ENCODE measurements around the gene OASL.
A peak's percentile ranks its signal among the peaks of the same experiment; 100 is the strongest.
"Not testable (repeated sequence)": the region's sequence is repeated elsewhere in the genome, so short reads cannot be mapped to it uniquely, and the experiment has no call there.

Gene OASL

GRCh38 chr12:121057794-121058193 lies 18.7 kb upstream of the OASL start:
- no peak for DNase-seq

- DNase-seq = no peak
Observed at GRCh38 chr12:121053706-121054105, 14.7 kb upstream of the OASL start.

GRCh38 chr12:121050725-121051124 lies 11.7 kb upstream of the OASL start:
- DNase-seq = no peak

GRCh38 chr12:121048442-121048841 lies 9.4 kb upstream of the OASL start:
- DNase-seq = no peak

GRCh38 chr12:121047400-121047799 lies 8.4 kb upstream of the OASL start:
- not testable (repeated sequence) for DNase-seq

- DNase-seq = no peak
Observed at GRCh38 chr12:121043067-121043466, 4.0 kb upstream of the OASL start.

GRCh38 chr12:121036810-121037326 lies 2.2 kb downstream of the OASL start:
- no peak for DNase-seq

GRCh38 chr12:121034616-121035305 lies 4.3 kb downstream of the OASL start:
- DNase-seq = no peak

- no peak for DNase-seq
Observed at GRCh38 chr12:121033625-121034349, 5.3 kb downstream of the OASL start.

- no peak for DNase-seq
Observed at GRCh38 chr12:121030576-121031212, 8.4 kb downstream of the OASL start.

GRCh38 chr12:121026274-121027045 lies 12.6 kb downstream of the OASL start:
- no peak for DNase-seq

GRCh38 chr12:121025442-121026226 lies 13.4 kb downstream of the OASL start:
- DNase-seq = no peak

- no peak for DNase-seq
Observed at GRCh38 chr12:121023799-121024198, 15.2 kb downstream of the OASL start.

- DNase-seq = no peak
Observed at GRCh38 chr12:121022713-121023112, 16.3 kb downstream of the OASL start.

- DNase-seq = no peak
Observed at GRCh38 chr12:121021754-121022153, 17.3 kb downstream of the OASL start.

GRCh38 chr12:121018860-121019617 lies 20.0 kb downstream of the OASL start:
- DNase-seq = no peak

GRCh38 chr12:121017966-121018491 lies 21.0 kb downstream of the OASL start:
- no peak for DNase-seq

- DNase-seq = peak; percentile 95
Observed at GRCh38 chr12:121015825-121016766, 22.9 kb downstream of the OASL start, which contains the start of gene C12orf43. Gene C12orf43, minus strand, starts transcription at chr12:121016487. Its CDS starts 13 bp downstream, at chr12:121016474.

GRCh38 chr12:121013715-121014114 lies 25.3 kb downstream of the OASL start:
- DNase-seq = no peak

- no peak for DNase-seq
Observed at GRCh38 chr12:121011820-121012219, 27.2 kb downstream of the OASL start.

Data from DMS79 treated with DMSO at 0.1 percent for 48 hours (cell line).